C4-2B (cell line): ENCODE data around the gene SPTLC2.

ENCODE experiments used
- H3K27ac ChIP-seq: fragments of 450-650 bp; 2 replicates; pipeline ENCODE4 v1.5.1; 2017
- CTCF ChIP-seq: fragments of 450-650 bp; conservative IDR thresholded peaks from 2 replicates; pipeline ENCODE4 v1.5.1; 2017; ENCODE audit warnings: mild to moderate bottlenecking
- ZFX ChIP-seq: fragments of 450-650 bp; IDR thresholded peaks from 2 replicates; pipeline ENCODE4 v1.6.1; 2017

The SPTLC2 gene

GRCh38 chr14:77648520-77649200, 32.2 kb upstream of the SPTLC2 start:
- TF ChIP-seq CTCF (no peak), ZFX (no peak)

GRCh38 chr14:77647853-77648252, 31.4 kb upstream of the SPTLC2 start:
- no peak for TF ChIP-seq CTCF
- TF ChIP-seq ZFX: no peak
- no peak overlapping the region for H3K27ac ChIP-seq

More at GRCh38 chr14:77648520-77649200, 32.2 kb upstream of the SPTLC2 start:
- H3K27ac ChIP-seq: no peak overlapping the region

- no peak for TF ChIP-seq ZFX
- no peak for TF ChIP-seq CTCF
- no peak overlapping the region for H3K27ac ChIP-seq
Observed at GRCh38 chr14:77646907-77647306, 30.5 kb upstream of the SPTLC2 start.

- H3K27ac ChIP-seq: no peak overlapping the region
- TF ChIP-seq ZFX: no peak
- no peak for TF ChIP-seq CTCF
Observed at GRCh38 chr14:77645520-77646230, 29.2 kb upstream of the SPTLC2 start.

GRCh38 chr14:77642407-77642806, 26.0 kb upstream of the SPTLC2 start:
- no peak for TF ChIP-seq CTCF
- H3K27ac ChIP-seq: no peak overlapping the region

GRCh38 chr14:77641534-77642341, 25.3 kb upstream of the SPTLC2 start:
- no peak overlapping the region for H3K27ac ChIP-seq

More at GRCh38 chr14:77641534-77642341, 25.3 kb upstream of the SPTLC2 start:
- TF ChIP-seq ZFX (no peak), CTCF (no peak)
